ENCODE results near the gene LTBP3. TPM values are rescaled to one million over a fixed set of nuclear protein-coding genes. Genes with fewer than 3 reads are reported as not detected.

LTBP3 gene
- polyA plus RNA-seq, 1 of the 3 experiments (the other 2 are of a cell fraction), result 167 TPM

DNA sequence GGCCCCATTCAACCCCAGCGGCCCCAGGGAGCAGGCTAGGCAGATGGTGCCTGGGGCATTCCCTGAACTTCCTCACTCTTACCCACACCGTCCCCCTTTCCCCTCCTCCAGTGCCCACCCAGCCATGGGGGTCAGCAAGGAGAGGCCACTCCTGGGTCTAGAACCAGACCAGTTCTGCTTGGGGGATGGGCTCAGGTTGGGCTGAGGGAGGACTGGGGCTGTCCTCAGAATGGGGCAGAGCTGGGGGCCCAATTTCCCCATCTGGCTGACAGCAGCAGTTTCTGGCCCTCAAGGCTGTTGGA, 20.9 kb downstream of the LTBP3 start:
- no peak for TF ChIP-seq GATA2 (CRISPR knock-in tag; IDR thresholded peaks at IDR 0.05)
- TF ChIP-seq, protein P1, sequence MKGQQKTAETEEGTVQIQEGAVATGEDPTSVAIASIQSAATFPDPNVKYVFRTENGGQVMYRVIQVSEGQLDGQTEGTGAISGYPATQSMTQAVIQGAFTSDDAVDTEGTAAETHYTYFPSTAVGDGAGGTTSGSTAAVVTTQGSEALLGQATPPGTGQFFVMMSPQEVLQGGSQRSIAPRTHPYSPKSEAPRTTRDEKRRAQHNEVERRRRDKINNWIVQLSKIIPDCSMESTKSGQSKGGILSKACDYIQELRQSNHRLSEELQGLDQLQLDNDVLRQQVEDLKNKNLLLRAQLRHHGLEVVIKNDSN (IDR thresholded peaks at IDR 0.05; ENCODE audit: borderline replicate concordance, low read depth), result no peak
- no peak overlapping the region for H3K4me3 ChIP-seq (ENCODE audit: low read depth in 2 of 2, low read length in 1 of 2)
- WGBS (ENCODE audit: low lambda C conversion rate), result no CpG with 5 or more reads among the region's 2 CpGs
- DNase-seq, result no peak
- H3K9ac ChIP-seq, result no peak overlapping the region
- ChIA-PET POLR2A (interaction anchor here (0.6 to 0.7 kb wide), 2 partner anchors 116 to 1233 kb away, joined by 3 read pairs; no protein-coding TSS in a partner anchor), CTCF (interaction anchor here (0.7 to 13.1 kb wide), 4 partner anchors 10 to 57 kb away, joined by 3 to 295 read pairs (median 36); partner anchors contain the start of genes EHBP1L1, FAM89B, SCYL1 and ZNRD2)
- no peak overlapping the region for H2AFZ ChIP-seq (ENCODE audit: low read depth)
- peaks cover 4 to 12% of the 10 kb centered on the region in 2 experiments; a peak in 1 of 4 replicates for H3K4me1 ChIP-seq (ENCODE audit: control insufficient read depth in 1 of 2, insufficient read depth in 2 of 2, low read depth in 1 of 2, low read length in 1 of 2)
- H3K36me3 ChIP-seq (replicated peaks in 1 of 2; ENCODE audit: control insufficient read depth in 1 of 2, insufficient read depth in 2 of 2, low read length in 1 of 2), result peaks cover 3 to 41% of the 10 kb centered on the region in 2 experiments
- H3F3A ChIP-seq (replicated peaks; ENCODE audit: insufficient read depth), result peaks cover 48% of the 10 kb centered on the region
- peaks cover 20% of the 10 kb centered on the region for H4K20me1 ChIP-seq (ENCODE audit: insufficient read depth)
- no peak overlapping the region for H3K27ac ChIP-seq (ENCODE audit: low read depth in 2 of 2, low read length in 1 of 2)
- H3K9me2 ChIP-seq, result no peaks in the 10 kb centered on the region
- no peaks in the 10 kb centered on the region for H3K79me2 ChIP-seq (ENCODE audit: insufficient read depth)
- no peaks in the 10 kb centered on the region for H3K9me3 ChIP-seq
- H3K4me2 ChIP-seq, result no peak overlapping the region
- H3K27me3 ChIP-seq (ENCODE audit: insufficient read depth), result no peaks in the 10 kb centered on the region

DNA sequence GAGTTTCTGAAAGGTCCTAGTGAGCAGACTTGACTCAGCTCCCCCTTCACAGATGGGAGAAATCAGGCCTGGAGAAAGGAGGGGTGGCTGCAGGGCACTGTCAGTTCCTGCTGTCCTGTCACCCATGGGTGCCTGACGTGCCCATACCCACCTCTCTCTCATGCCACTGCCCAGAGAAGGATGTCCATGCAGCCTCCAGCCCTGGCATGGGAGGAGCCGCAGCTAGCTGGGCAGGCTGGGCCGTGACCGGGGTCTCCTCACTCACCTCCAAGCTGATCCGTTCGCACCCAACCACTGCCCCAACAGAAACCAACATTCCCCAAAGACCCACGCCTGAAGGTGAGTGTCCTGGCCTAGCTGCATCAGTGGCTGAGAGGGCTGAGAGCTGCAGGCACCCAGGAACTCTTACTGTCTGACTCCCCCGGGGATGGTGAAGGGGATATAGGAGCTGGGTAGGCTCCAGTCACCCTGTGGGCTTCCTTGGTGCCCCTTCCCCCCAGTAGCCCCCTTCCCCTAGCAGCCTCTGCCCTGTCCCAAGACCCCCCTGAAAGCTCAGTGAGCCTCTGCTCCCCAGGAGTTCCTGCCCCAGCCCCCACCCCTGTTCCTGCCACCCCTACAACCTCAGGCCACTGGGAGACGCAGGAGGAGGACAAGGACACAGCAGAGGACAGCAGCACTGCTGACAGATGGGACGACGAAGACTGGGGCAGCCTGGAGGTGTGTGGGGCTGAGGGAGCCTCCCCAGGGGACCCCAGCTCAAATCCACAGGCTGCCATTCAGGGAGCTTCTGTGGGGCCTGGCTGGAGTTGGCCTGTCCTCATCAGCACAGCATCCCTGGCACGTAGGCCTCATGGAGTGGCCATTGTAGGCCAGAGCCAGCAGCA, 21.5 kb downstream of the LTBP3 start:
- Histone ChIP-seq H2AFZ (ENCODE audit: low read depth) (no peak overlapping the region), H3K4me1 (ENCODE audit: control insufficient read depth in 1 of 2, insufficient read depth in 2 of 2, low read depth in 1 of 2, low read length in 1 of 2) (peaks cover 4 to 12% of the 10 kb centered on the region in 2 experiments; a peak in 1 of 4 replicates), H3K4me2 (no peak overlapping the region), H3F3A (replicated peaks; ENCODE audit: insufficient read depth) (peaks cover 48% of the 10 kb centered on the region), H3K27ac (ENCODE audit: low read depth in 2 of 2, low read length in 1 of 2) (no peak overlapping the region), H3K36me3 (replicated peaks in 1 of 2; ENCODE audit: control insufficient read depth in 1 of 2, insufficient read depth in 2 of 2, low read length in 1 of 2) (peaks cover 3 to 40% of the 10 kb centered on the region in 2 experiments), H4K20me1 (ENCODE audit: insufficient read depth) (peaks cover 20% of the 10 kb centered on the region), H3K9me2 (no peaks in the 10 kb centered on the region), H3K9ac (no peak overlapping the region), H3K27me3 (ENCODE audit: insufficient read depth) (no peaks in the 10 kb centered on the region), H3K9me3 (no peaks in the 10 kb centered on the region), H3K79me2 (ENCODE audit: insufficient read depth) (no peaks in the 10 kb centered on the region), H3K4me3 (ENCODE audit: low read depth in 2 of 2, low read length in 1 of 2) (no peak overlapping the region)
- POLR2A ChIA-PET, result interaction anchor here (0.7 to 1.2 kb wide), 2 partner anchors 11 to 1232 kb away, joined by 3 to 4 read pairs; partner anchors contain the start of gene SCYL1
- TF ChIP-seq GATA2 (CRISPR knock-in tag; IDR thresholded peaks at IDR 0.05) (no peak), CHD2 (IDR thresholded peaks at IDR 0.05; ENCODE audit: low read length, partially characterized antibody) (no peak), FOXM1 (IDR thresholded peaks at IDR 0.05; ENCODE audit: low read depth) (no peak), TAF1 (IDR thresholded peaks at IDR 0.05; ENCODE audit: borderline replicate concordance, low read depth, low read length) (no peak), YY1 (IDR thresholded peaks at IDR 0.05; ENCODE audit: low read depth) (no peak), RFX5 (IDR thresholded peaks at IDR 0.05; ENCODE audit: low read length) (no peak), RCOR1 (IDR thresholded peaks at IDR 0.05; ENCODE audit: low read length) (no peak), NFIC (IDR thresholded peaks at IDR 0.05; ENCODE audit: borderline replicate concordance) (no peak), ELF1 (IDR thresholded peaks at IDR 0.05) (no peak), SMC3 (IDR thresholded peaks at IDR 0.05; ENCODE audit: low read depth, low read length) (no peak)
- TF ChIP-seq, protein P2, sequence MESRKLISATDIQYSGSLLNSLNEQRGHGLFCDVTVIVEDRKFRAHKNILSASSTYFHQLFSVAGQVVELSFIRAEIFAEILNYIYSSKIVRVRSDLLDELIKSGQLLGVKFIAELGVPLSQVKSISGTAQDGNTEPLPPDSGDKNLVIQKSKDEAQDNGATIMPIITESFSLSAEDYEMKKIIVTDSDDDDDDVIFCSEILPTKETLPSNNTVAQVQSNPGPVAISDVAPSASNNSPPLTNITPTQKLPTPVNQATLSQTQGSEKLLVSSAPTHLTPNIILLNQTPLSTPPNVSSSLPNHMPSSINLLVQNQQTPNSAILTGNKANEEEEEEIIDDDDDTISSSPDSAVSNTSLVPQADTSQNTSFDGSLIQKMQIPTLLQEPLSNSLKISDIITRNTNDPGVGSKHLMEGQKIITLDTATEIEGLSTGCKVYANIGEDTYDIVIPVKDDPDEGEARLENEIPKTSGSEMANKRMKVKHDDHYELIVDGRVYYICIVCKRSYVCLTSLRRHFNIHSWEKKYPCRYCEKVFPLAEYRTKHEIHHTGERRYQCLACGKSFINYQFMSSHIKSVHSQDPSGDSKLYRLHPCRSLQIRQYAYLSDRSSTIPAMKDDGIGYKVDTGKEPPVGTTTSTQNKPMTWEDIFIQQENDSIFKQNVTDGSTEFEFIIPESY (IDR thresholded peaks at IDR 0.05; ENCODE audit: borderline replicate concordance, low read depth), result no peak
- CTCF ChIA-PET, result interaction anchor here (0.7 to 13.1 kb wide), 3 partner anchors 16 to 51 kb away, joined by 3 to 295 read pairs (median 4); partner anchors contain the start of genes EHBP1L1, FAM89B and ZNRD2
- WGBS (ENCODE audit: low lambda C conversion rate), result 95% methylated on average over 10 of the region's 12 CpGs
- no peak for DNase-seq
